Measurements from ENCODE around the gene GREM1. TPM values are rescaled to one million over a fixed set of nuclear protein-coding genes. Genes with fewer than 3 reads are reported as not detected.

The GREM1 gene
- total RNA-seq, 2 experiments from 2014 or later, result not detected

- H3K27me3 ChIP-seq (ENCODE audit: control insufficient read depth in 1 of 2, insufficient read depth in 2 of 2, low read length in 2 of 2), result no peaks in the 10 kb centered on the region
- no peak for TF ChIP-seq CTCF (IDR thresholded peaks at IDR 0.05)
- no peak overlapping the region for H3K27ac Mint-ChIP-seq
- no peaks in the 10 kb centered on the region for H3K4me1 Mint-ChIP-seq (ENCODE audit: low read depth)
- ChIA-PET POLR2A (no interaction called here), CTCF (no interaction called here)
- H3K27me3 Mint-ChIP-seq, result no peaks in the 10 kb centered on the region
- H3K36me3 ChIP-seq (ENCODE audit: insufficient read depth, low read length), result no peaks in the 10 kb centered on the region
- no peaks in the 10 kb centered on the region for H3K4me1 ChIP-seq (ENCODE audit: insufficient read depth, low read length)
- no peak overlapping the region for H3K27ac ChIP-seq (ENCODE audit: low read depth in 1 of 2, low read length in 2 of 2)
- DNase-seq, result no peak
- intact Hi-C loops (cut with DNase I, micrococcal nuclease), result no loop called here
- no peak overlapping the region for H3K4me3 Mint-ChIP-seq
- no peaks in the 10 kb centered on the region for H3K36me3 Mint-ChIP-seq (ENCODE audit: low read depth)
- no peak for ATAC-seq (ENCODE audit: poor library complexity)
- peaks cover 0 to 3% of the 10 kb centered on the region in 2 experiments for H3K9me3 ChIP-seq (ENCODE audit: control insufficient read depth in 1 of 2, insufficient read depth in 1 of 2, low read length in 2 of 2)
- no peak overlapping the region for H3K4me3 ChIP-seq (ENCODE audit: low read length)
- H3K9me3 Mint-ChIP-seq, result no peaks in the 10 kb centered on the region
Measured at GRCh38 chr15:32774022-32774421, 56.2 kb downstream of the GREM1 start.

DNA sequence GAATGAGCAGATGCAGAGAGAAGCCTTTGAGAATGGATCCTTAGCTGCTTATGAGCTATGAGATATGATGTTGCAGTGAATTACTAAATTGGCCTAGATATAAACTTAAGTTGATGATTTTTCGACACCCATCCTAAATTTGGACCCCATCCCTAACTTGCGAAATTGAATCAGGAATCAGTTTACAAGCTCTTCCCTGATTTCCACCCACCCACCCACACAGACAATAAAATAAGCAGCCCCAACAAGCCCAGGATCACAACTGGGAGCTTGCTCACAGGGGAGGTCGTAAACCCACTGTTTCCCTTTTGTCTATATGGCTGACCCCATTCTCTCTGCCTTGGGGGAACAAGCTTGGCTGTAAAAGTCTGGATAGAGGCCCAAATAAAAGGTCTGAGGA, 57.3 kb downstream of the GREM1 start:
- Histone ChIP-seq H3K4me1 (ENCODE audit: insufficient read depth, low read length) (no peaks in the 10 kb centered on the region), H3K9me3 (ENCODE audit: control insufficient read depth in 1 of 2, insufficient read depth in 1 of 2, low read length in 2 of 2) (peaks cover 0 to 4% of the 10 kb centered on the region in 2 experiments), H3K36me3 (ENCODE audit: insufficient read depth, low read length) (no peaks in the 10 kb centered on the region), H3K27me3 (ENCODE audit: control insufficient read depth in 1 of 2, insufficient read depth in 2 of 2, low read length in 2 of 2) (no peaks in the 10 kb centered on the region), H3K4me3 (ENCODE audit: low read length) (no peak overlapping the region), H3K27ac (ENCODE audit: low read depth in 1 of 2, low read length in 2 of 2) (no peak overlapping the region)
- peaks cover 3% of the 10 kb centered on the region for H3K9me3 Mint-ChIP-seq
- no peak for DNase-seq
- ChIA-PET POLR2A (no interaction called here), CTCF (no interaction called here)
- no peak for ATAC-seq (ENCODE audit: poor library complexity)
- no peak overlapping the region for H3K27ac Mint-ChIP-seq
- no peaks in the 10 kb centered on the region for H3K36me3 Mint-ChIP-seq (ENCODE audit: low read depth)
- H3K4me3 Mint-ChIP-seq, result no peak overlapping the region
- TF ChIP-seq CTCF (IDR thresholded peaks at IDR 0.05), result no peak
- intact Hi-C loops (cut with DNase I, micrococcal nuclease), result no loop called here
- no peaks in the 10 kb centered on the region for H3K27me3 Mint-ChIP-seq
- H3K4me1 Mint-ChIP-seq (ENCODE audit: low read depth), result no peaks in the 10 kb centered on the region

- no peak overlapping the region for H3K27ac Mint-ChIP-seq
- no peaks in the 10 kb centered on the region for H3K36me3 Mint-ChIP-seq (ENCODE audit: low read depth)
- Histone ChIP-seq H3K36me3 (ENCODE audit: insufficient read depth, low read length) (no peaks in the 10 kb centered on the region), H3K27me3 (ENCODE audit: control insufficient read depth in 1 of 2, insufficient read depth in 2 of 2, low read length in 2 of 2) (no peaks in the 10 kb centered on the region), H3K4me1 (ENCODE audit: insufficient read depth, low read length) (no peaks in the 10 kb centered on the region), H3K27ac (ENCODE audit: low read depth in 1 of 2, low read length in 2 of 2) (no peak overlapping the region), H3K9me3 (ENCODE audit: control insufficient read depth in 1 of 2, insufficient read depth in 1 of 2, low read length in 2 of 2) (peaks cover 0 to 4% of the 10 kb centered on the region in 2 experiments), H3K4me3 (ENCODE audit: low read length) (no peak overlapping the region)
- intact Hi-C loops (cut with DNase I, micrococcal nuclease), result no loop called here
- TF ChIP-seq CTCF (IDR thresholded peaks at IDR 0.05), result no peak
- H3K4me1 Mint-ChIP-seq (ENCODE audit: low read depth), result no peaks in the 10 kb centered on the region
- ATAC-seq (ENCODE audit: poor library complexity) (no peak), DNase-seq (no peak)
- H3K27me3 Mint-ChIP-seq, result peaks cover 3% of the 10 kb centered on the region
- no peak overlapping the region for H3K4me3 Mint-ChIP-seq
- CTCF ChIA-PET, result no interaction called here
- POLR2A ChIA-PET, result no interaction called here
- peaks cover 3% of the 10 kb centered on the region for H3K9me3 Mint-ChIP-seq
Measured at GRCh38 chr15:32778391-32779176, 60.8 kb downstream of the GREM1 start.

Measured in CD4-positive, alpha-beta T cell (primary cell).